Measurements from ENCODE around the gene SPOCK1.

The SPOCK1 gene

DNA sequence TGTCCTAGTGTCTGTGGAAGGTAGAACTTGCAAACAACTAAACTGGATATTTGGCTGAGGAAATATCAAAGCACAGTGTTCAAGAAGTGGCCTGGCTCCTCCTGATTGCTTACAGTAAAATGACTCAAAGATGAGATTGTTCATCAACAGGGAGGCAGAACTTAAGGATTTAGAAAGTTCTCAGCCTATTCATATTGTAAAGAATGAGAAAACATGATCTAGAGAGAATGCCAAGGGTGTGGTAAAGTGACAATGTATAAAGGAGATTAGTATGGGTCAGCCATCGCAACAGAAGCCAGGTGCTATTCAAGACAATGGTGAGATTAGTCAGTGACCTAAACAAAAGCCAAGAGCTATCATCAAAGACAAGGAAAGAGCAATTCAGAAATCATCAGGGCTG lies 372.3 kb downstream of the SPOCK1 start:
- Histone ChIP-seq H3K27ac (no peak overlapping the region), H3K4me3 (no peak overlapping the region)
- no peak for DNase-seq (ENCODE audit: low spot score)
- TF ChIP-seq, protein P1, sequence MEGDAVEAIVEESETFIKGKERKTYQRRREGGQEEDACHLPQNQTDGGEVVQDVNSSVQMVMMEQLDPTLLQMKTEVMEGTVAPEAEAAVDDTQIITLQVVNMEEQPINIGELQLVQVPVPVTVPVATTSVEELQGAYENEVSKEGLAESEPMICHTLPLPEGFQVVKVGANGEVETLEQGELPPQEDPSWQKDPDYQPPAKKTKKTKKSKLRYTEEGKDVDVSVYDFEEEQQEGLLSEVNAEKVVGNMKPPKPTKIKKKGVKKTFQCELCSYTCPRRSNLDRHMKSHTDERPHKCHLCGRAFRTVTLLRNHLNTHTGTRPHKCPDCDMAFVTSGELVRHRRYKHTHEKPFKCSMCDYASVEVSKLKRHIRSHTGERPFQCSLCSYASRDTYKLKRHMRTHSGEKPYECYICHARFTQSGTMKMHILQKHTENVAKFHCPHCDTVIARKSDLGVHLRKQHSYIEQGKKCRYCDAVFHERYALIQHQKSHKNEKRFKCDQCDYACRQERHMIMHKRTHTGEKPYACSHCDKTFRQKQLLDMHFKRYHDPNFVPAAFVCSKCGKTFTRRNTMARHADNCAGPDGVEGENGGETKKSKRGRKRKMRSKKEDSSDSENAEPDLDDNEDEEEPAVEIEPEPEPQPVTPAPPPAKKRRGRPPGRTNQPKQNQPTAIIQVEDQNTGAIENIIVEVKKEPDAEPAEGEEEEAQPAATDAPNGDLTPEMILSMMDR (IDR thresholded peaks at IDR 0.05), result no peak

DNA sequence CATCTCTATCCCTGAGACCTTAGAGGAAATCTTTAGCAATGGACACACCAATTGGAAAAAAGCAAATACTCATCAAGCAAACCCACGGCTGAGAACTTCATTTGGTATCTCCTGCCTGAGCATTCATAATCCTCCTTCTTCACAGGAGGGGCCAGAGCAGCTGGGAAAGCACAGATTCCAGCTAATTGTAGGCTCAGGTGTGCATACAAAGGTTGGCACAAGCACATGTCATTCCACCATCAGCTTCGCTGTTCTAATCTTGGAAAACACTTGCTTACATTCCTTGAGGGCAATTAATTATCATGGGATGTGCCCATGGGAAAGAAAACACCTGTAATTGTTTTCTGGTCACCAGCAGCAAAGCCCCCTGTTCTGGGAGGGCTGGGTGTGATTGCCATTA lies 376.6 kb downstream of the SPOCK1 start:
- TF ChIP-seq, protein P1 (IDR thresholded peaks at IDR 0.05), result no peak
- DNase-seq (ENCODE audit: low spot score), result peak; percentile 31
- H3K27ac ChIP-seq, result no peak overlapping the region
- no peak overlapping the region for H3K4me3 ChIP-seq

DNA sequence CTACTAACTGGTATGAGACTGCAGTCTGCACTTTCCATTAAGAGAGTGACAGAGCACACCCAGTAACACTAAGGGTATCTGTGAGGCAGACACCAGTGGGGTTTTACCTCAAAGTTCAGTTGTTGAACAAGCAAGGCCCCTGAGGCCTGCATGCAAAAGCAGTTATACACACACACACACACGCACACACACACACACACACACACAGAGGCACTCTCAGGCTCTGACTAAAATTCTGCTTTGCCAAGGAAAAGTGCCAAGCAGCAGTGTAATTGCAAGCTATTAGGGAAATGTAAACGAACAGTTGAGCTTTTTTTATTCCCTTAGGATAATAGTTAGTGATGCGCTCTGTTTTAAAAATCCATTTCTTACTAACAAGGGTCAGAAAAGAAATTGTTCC lies 377.1 kb downstream of the SPOCK1 start:
- DNase-seq (ENCODE audit: low spot score), result peak; percentile 36
- H3K27ac ChIP-seq, result no peak overlapping the region
- no peak overlapping the region for H3K4me3 ChIP-seq
- TF ChIP-seq, protein P1 (IDR thresholded peaks at IDR 0.05), result no peak

DNA sequence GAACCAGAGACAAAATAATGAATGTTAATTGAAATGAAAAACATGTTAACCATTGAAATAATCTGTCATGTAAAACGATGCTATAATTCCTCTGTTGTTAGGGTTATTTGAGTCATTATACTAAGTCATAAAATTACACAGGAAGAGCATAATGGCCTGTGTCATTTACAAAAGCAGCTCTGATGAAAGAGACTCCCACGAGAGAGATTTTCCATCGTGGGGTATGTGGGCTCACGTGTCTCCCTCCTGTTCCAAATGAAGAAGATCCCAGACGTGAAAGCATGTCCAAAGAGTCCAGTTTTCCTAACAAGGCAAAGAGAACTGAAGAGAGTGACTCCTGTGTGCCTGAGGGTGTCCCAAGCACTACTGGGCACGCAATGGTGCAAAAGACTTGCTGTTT lies 379.8 kb downstream of the SPOCK1 start:
- TF ChIP-seq, protein P1 (IDR thresholded peaks at IDR 0.05), result no peak
- DNase-seq (ENCODE audit: low spot score), result no peak
- H3K27ac ChIP-seq, result no peak overlapping the region
- H3K4me3 ChIP-seq, result no peak overlapping the region

DNA sequence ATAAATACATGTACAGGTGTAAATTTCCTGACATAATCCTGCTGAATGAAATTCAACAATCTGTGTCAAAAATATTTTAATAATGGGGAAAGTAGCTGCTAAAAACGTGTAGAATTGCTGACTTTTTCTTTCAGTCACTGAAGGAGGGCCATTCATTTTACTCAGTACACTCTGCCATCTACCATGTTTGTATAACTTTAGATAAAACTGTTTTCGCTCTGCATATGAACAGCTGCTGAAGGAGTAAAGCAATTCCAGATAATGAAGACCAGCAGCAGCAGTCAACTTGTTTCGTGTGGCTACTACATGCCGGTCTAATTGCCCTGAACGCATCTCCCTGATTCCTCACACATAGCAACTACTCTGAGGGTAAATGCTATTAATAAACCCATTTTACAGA lies 380.5 kb downstream of the SPOCK1 start:
- no peak for DNase-seq (ENCODE audit: low spot score)
- no peak overlapping the region for H3K27ac ChIP-seq
- no peak overlapping the region for H3K4me3 ChIP-seq
- TF ChIP-seq, protein P1 (IDR thresholded peaks at IDR 0.05), result no peak

DNA sequence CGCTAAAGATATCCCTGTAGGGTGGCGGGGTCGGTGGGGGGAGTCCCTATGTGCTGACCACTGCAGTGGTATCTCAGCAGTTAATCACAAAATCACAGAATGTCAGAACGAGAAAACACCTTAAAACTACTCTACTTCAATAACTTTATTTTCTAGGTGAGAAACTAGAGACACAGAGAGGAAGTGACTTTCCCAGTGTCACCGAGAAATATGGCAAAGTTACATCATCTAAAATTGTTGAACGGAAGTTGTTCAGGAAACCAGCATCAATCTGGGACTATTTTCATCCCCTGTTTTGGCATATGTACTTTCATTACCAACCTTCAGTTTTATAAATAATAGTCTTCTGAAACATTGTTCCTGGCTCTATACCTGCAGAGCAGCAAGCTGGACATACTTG lies 384.0 kb downstream of the SPOCK1 start:
- Histone ChIP-seq H3K4me3 (no peak overlapping the region), H3K27ac (no peak overlapping the region)
- DNase-seq (ENCODE audit: low spot score), result no peak
- TF ChIP-seq, protein P1 (IDR thresholded peaks at IDR 0.05), result no peak

DNA sequence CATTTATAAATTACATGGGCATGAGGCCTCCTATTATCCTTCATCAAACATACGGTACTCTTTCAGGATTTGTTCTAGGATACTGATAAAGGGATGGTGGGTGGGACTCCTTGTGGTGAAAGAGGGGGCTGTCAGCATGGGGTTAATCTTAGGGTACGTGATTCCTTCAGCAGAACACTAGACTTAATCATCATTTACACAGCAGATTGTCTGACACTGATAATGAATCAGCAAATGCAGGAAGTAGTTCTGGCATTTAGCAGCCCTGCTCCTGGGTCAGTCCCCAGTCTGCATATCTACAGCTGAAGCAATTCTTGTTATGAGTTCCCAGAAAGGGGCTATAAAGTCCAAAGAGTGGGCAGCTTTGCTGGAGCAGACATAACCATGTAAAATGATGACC lies 384.6 kb downstream of the SPOCK1 start:
- no peak overlapping the region for H3K27ac ChIP-seq
- TF ChIP-seq, protein P1 (IDR thresholded peaks at IDR 0.05), result no peak
- DNase-seq (ENCODE audit: low spot score), result no peak
- no peak overlapping the region for H3K4me3 ChIP-seq
